K562 (cell line): ENCODE results near the gene GNB2. TPM values are rescaled to one million over a fixed set of nuclear protein-coding genes. Genes with fewer than 3 reads are reported as not detected.

Source experiments
- AFF1 ChIP-seq, 2 experiments: fragments of 450-650 bp; IDR thresholded peaks; 2 replicates each; pipeline ENCODE4 v1.6.1; 2018; ENCODE audit warnings: mild to moderate bottlenecking in 2 of 2, low read depth in 1 of 2; ENCODE audit not compliant: partially characterized antibody in 2 of 2
- CBFA2T2 ChIP-seq: fragments of 450-650 bp; conservative IDR thresholded peaks from 2 replicates; pipeline ENCODE4 v1.6.1; 2017; ENCODE audit warnings: mild to moderate bottlenecking
- ETS2 ChIP-seq: IDR thresholded peaks from 2 replicates; pipeline ENCODE4 v1.6.1; 2016; ENCODE audit warnings: borderline replicate concordance, missing genetic modification characterization, mild to moderate bottlenecking, moderate library complexity, missing compliant biosample characterization; ENCODE audit not compliant: poor library complexity, severe bottlenecking
- HMBOX1 ChIP-seq: sonication (generic); IDR thresholded peaks from 2 replicates; pipeline ENCODE4 v1.6.1; 2016
- HNRNPH1 ChIP-seq: fragments of 200-400 bp; formaldehyde crosslinking; optimal IDR thresholded peaks from 2 replicates; pipeline ENCODE3; 2017; ENCODE audit warnings: low read depth, mild to moderate bottlenecking, low read length, moderate library complexity
- MAFF ChIP-seq: IDR thresholded peaks from 2 replicates; pipeline ENCODE4 v1.6.1; 2012; ENCODE audit warnings: low read length, improper control_type of control experiment
- MAFG ChIP-seq: fragments of 450-650 bp; conservative IDR thresholded peaks from 2 replicates; pipeline ENCODE4 v1.6.1; 2016; ENCODE audit warnings: missing genetic modification characterization, missing compliant biosample characterization
- MXD1 ChIP-seq: fragments of 250-450 bp; sonication (Bioruptor Pico); IDR thresholded peaks from 2 replicates; pipeline ENCODE4 v1.8.0; 2021; ENCODE audit warnings: borderline replicate concordance, mild to moderate bottlenecking, moderate library complexity; ENCODE audit not compliant: poor library complexity, severe bottlenecking
- NR4A1 ChIP-seq, 2 experiments: fragments of 250-450 bp in 1 of 2; fragments of 450-650 bp in 1 of 2; sonication (Bioruptor Pico) in 1 of 2; IDR thresholded peaks; 2 replicates each; pipeline versions ENCODE4 v1.4.0 to v1.6.1; 2016 to 2020; ENCODE audit warnings: mild to moderate bottlenecking in 2 of 2, missing compliant biosample characterization in 1 of 2, missing genetic modification characterization in 1 of 2, moderate library complexity in 1 of 2
- PML ChIP-seq: IDR thresholded peaks from 2 replicates; pipeline ENCODE4 v1.6.1; 2012; ENCODE audit warnings: low read length, inconsistent platforms
- RBFOX2 ChIP-seq: fragments of 200-400 bp; formaldehyde crosslinking; IDR thresholded peaks from 2 replicates; pipeline ENCODE4 v1.6.1; 2017; ENCODE audit warnings: low read depth, mild to moderate bottlenecking, low read length, moderate library complexity
- RFX5 ChIP-seq: IDR thresholded peaks from 2 replicates; pipeline ENCODE4 v1.6.1; 2011; ENCODE audit warnings: low read depth, mild to moderate bottlenecking, improper control_type of control experiment, low read length
- SRF ChIP-seq, 2 experiments: fragments of 250-450, 450-650 bp in 1 of 2; sonication (Bioruptor Pico) in 1 of 2; sonication (generic) in 1 of 2; formaldehyde crosslinking; IDR thresholded peaks; 2 replicates each; pipeline versions ENCODE4 v1.5.0 to v1.5.1; 2020 to 2022; ENCODE audit warnings: mild to moderate bottlenecking in 1 of 2, missing genetic modification reagents in 1 of 2
- TRIM24 ChIP-seq, 2 experiments: fragments of 450-650 bp; IDR thresholded peaks; 2 replicates each; pipeline ENCODE4 v1.6.1; 2016
- U2AF2 ChIP-seq: fragments of 200-400 bp; formaldehyde crosslinking; optimal IDR thresholded peaks from 2 replicates; pipeline ENCODE3; 2017; ENCODE audit warnings: low read depth, mild to moderate bottlenecking, low read length
- ZNF212 ChIP-seq: fragments of 450-650 bp; formaldehyde crosslinking; IDR thresholded peaks from 2 replicates; pipeline ENCODE4 v1.4.0; 2020; ENCODE audit warnings: mild to moderate bottlenecking
- ZNF239 ChIP-seq: fragments of 250-450 bp; sonication (Bioruptor Pico); IDR thresholded peaks from 2 replicates; pipeline ENCODE4 v1.4.0; 2020; ENCODE audit warnings: mild to moderate bottlenecking
- ZNF507 ChIP-seq: conservative IDR thresholded peaks from 2 replicates; pipeline ENCODE4 v1.6.1; 2017; ENCODE audit warnings: missing genetic modification characterization, missing compliant biosample characterization
- ZNF518B ChIP-seq: fragments of 250-450 bp; sonication (Bioruptor Pico); IDR thresholded peaks from 2 replicates; pipeline ENCODE4 v1.5.0; 2021; ENCODE audit warnings: mild to moderate bottlenecking, moderate library complexity
- polyA plus RNA-seq, 8 experiments: library from polyadenylated mRNA; depleted of rRNA in 4 of 8; stranded (reverse) in 5 of 8; unstranded in 3 of 8; fragments of >200 nt; fragmentation: Nextera tagmentation in 2 of 8; fragmentation: Illumina TruSeq in 1 of 8; extraction: Ambion mirVana in 2 of 8; extraction: Trizol in 1 of 8; gene quantifications; 2 replicates each; pipeline versions ENCODE4 v1.2.1 to v1.2.3, GENCODE V29; 2011 to 2014; ENCODE audit warnings: inconsistent platforms in 1 of 8, missing spikeins in 1 of 8
- total RNA-seq, 7 experiments: library from RNA; depleted of rRNA in 6 of 7; stranded (reverse); fragments of >200 nt in 6 of 7; fragmentation: Illumina TruSeq in 2 of 7; extraction: Trizol in 2 of 7; gene quantifications; 2 replicates each; pipeline versions ENCODE4 v1.2.1 to v1.2.3, GENCODE V29; 2011 to 2021; ENCODE audit warnings: low replicate concordance in 1 of 7

Gene GNB2
- total and polyA plus RNA-seq, 9 of the 15 experiments (the other 6 are each of a cell fraction or from before 2014, with no cell fraction given), result 0.65 to 320 (median 104) TPM

GRCh38 chr7:100673302-100673941 is at the start of gene GNB2 (continued):
- TF ChIP-seq AFF1 (IDR thresholded peaks at IDR 0.05; ENCODE audit: low read depth in 1 of 2, partially characterized antibody in 2 of 2), result peak in 1 of 2 experiments; percentile 92
- TF ChIP-seq ETS2 (tag), result no peak
- no peak for TF ChIP-seq RFX5
- TF ChIP-seq PML, result 0 out of 2 replicates have a peak, but pooled peaks have one; percentile 36
- peak; percentile 78; the same call in 1 of the 2 replicates for TF ChIP-seq MAFF
- TF ChIP-seq ZNF212 (CRISPR knock-in tag), result no peak
- no peak for TF ChIP-seq ZNF507
- peak; percentile 99 for TF ChIP-seq CBFA2T2
- no peak for TF ChIP-seq ZNF239 (CRISPR knock-in tag)
- TF ChIP-seq U2AF2, result no peak
- no peak for TF ChIP-seq MXD1
- no peak for TF ChIP-seq HMBOX1
- no peak for TF ChIP-seq MAFG
- TF ChIP-seq HNRNPH1, result no peak
- no peak for TF ChIP-seq NR4A1 (CRISPR knock-in tag; IDR thresholded peaks at IDR 0.05)
- peak; percentile 75 for TF ChIP-seq NR4A1 (tag; IDR thresholded peaks at IDR 0.05)
- TF ChIP-seq SRF (CRISPR knock-in tag; IDR thresholded peaks at IDR 0.05), result peak in 1 of 2 experiments; percentile 70; a peak in 1 of 4 replicates
- peak in 1 of 2 experiments; percentile 56; a peak in 2 of 4 replicates for TF ChIP-seq TRIM24 (IDR thresholded peaks at IDR 0.05)
- TF ChIP-seq RBFOX2, result peak; percentile 73
- no peak for TF ChIP-seq ZNF518B (CRISPR knock-in tag)
